CD4-positive, alpha-beta T cell treated with Interleukin-2 at 100 ng/mL for 4 hours (primary cell): ENCODE data around the gene AKAP8.
"Not testable (repeated sequence)": the region's sequence is repeated elsewhere in the genome, so short reads cannot be mapped to it uniquely, and the experiment has no call there.

ENCODE experiments used
- DNase-seq: peaks from one replicate; pipeline ENCODE4 v3.0.0-alpha.2; 2020; ENCODE audit warnings: low spot score

Gene AKAP8

GRCh38 chr19:15403151-15403531, 23.6 kb upstream of the AKAP8 start:
- DNase-seq: no peak

GRCh38 chr19:15402411-15403150, 23.0 kb upstream of the AKAP8 start:
- no peak for DNase-seq

- DNase-seq: no peak
Observed at GRCh38 chr19:15401397-15401710, 21.8 kb upstream of the AKAP8 start.

- DNase-seq: no peak
Observed at GRCh38 chr19:15400521-15401396, 21.2 kb upstream of the AKAP8 start.

GRCh38 chr19:15399635-15400034, 20.0 kb upstream of the AKAP8 start:
- no peak for DNase-seq

- DNase-seq: no peak
Observed at GRCh38 chr19:15399234-15399515, 19.6 kb upstream of the AKAP8 start.

- DNase-seq: no peak
Observed at GRCh38 chr19:15398501-15399233, 19.1 kb upstream of the AKAP8 start.

- DNase-seq: no peak
Observed at GRCh38 chr19:15397782-15398181, 18.2 kb upstream of the AKAP8 start.

- DNase-seq: no peak
Observed at GRCh38 chr19:15397236-15397635, 17.6 kb upstream of the AKAP8 start.

- no peak for DNase-seq
Observed at GRCh38 chr19:15396436-15396835, 16.8 kb upstream of the AKAP8 start.

GRCh38 chr19:15395251-15395650, 15.7 kb upstream of the AKAP8 start:
- DNase-seq: not testable (repeated sequence)

- DNase-seq: no peak
Observed at GRCh38 chr19:15394426-15394825, 14.8 kb upstream of the AKAP8 start.

GRCh38 chr19:15393963-15394362, 14.4 kb upstream of the AKAP8 start:
- DNase-seq: no peak

GRCh38 chr19:15390814-15391213, 11.2 kb upstream of the AKAP8 start:
- no peak for DNase-seq

- DNase-seq: no peak
Observed at GRCh38 chr19:15381864-15382263, 2.3 kb upstream of the AKAP8 start.

- no peak for DNase-seq
Observed at GRCh38 chr19:15381429-15381828, 1.8 kb upstream of the AKAP8 start.

- no peak for DNase-seq
Observed at GRCh38 chr19:15379999-15380647, 536 bp upstream of the AKAP8 start.

GRCh38 chr19:15378534-15379082, 979 bp downstream of the AKAP8 start:
- peak; percentile 51 for DNase-seq

- DNase-seq: no peak
Observed at GRCh38 chr19:15374796-15375440, 4.7 kb downstream of the AKAP8 start.

GRCh38 chr19:15374105-15374651, 5.4 kb downstream of the AKAP8 start:
- no peak for DNase-seq

GRCh38 chr19:15373644-15374043, 5.9 kb downstream of the AKAP8 start:
- no peak for DNase-seq
